Stimulated activated CD8-positive, alpha-beta memory T cell treated with anti-CD3 and anti-CD28 coated beads, Interleukin-15, amount 100 ng/mL, for 48 hours (primary cell): Measurements from ENCODE around the gene FBF1.

Source experiments
- DNase-seq, 2 donors: peaks; one replicate each; pipeline ENCODE4 v3.0.0-alpha.2; 2020; ENCODE audit warnings: low read depth in 2 of 2

FBF1 gene

DNA sequence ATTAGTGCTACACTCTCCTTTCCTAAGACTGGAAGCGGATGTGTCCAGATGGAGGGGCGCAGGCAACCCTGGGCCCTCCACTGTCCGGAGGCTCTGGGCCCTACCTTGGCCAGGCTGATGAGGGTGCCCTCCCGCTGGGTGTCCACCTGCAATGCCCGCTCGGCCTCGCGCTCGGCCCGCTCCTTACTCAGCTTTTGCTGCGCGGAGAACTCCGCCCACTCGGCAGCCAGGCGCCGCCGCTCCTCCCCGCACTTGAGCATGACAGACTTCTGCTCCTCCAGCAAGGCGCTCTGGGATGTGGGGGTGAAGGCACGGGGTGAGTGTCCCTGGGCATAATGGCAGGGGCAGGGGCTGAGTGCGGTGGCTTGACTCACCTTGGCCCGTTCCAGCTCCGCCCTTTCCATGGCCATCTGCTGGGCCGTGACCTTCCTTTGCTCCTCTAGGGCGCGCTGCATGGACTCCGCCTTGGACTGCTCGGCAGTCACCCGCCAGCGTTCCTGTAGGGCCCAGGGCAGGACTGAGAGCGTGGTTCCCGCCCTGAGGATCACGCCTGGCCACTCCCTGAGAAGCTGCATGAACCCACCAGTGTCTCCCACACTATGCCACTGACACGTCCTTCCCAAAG, 26.1 kb downstream of the FBF1 start:
- no peak for DNase-seq

DNA sequence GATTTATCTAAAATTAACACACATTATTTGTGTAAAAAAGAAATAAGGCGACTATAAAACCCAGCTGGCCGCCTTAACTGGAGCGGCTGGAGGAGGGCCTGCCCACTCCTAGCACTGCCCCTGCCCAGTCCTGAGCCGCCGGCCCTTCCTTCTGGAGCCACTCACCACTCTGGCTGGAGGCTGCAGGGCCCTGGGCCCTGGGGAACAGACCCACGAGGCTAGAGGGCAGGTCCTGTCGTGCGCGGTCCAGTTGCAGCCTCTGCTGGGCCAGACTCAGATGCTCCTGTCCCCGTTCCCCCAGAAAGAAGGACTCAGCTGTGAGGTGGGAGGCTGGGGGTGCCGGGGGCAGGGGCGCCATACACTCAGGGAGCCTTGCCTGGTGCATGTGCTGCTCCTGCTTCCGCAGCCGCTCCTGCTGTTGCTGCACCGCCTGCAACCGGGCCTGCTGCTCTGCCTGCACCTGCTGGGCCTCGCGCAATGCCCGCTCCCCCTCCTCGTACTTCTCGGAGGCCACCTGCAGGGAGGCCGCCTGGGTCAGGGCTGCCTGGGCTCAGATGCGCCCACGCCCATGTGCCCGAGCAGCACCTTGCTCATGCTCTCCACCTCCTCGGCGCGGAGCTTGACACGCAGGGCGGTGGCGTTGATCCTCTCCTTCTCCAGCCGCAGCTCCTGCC, 27.2 kb downstream of the FBF1 start:
- no peak for DNase-seq

DNA sequence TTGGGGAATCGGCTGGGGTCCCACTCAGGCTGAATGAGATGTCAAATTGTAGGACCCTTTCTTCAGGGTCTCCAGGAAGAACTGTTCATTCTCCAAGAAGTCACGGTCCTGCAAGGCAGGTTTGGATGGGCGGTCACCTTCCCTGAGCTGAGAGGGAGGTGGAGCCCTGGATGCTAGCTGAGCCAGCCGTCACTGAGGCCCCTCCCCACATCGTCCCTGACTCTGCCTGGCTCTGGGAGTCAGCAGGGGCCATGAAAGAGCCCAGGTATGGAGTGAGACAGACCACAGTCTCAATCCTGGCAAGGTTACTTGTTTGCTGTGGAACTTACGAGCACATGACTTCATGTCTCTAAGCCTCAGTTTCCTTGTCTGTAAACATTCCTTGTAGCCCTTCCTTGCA, 30.1 kb downstream of the FBF1 start:
- DNase-seq, result no peak

DNA sequence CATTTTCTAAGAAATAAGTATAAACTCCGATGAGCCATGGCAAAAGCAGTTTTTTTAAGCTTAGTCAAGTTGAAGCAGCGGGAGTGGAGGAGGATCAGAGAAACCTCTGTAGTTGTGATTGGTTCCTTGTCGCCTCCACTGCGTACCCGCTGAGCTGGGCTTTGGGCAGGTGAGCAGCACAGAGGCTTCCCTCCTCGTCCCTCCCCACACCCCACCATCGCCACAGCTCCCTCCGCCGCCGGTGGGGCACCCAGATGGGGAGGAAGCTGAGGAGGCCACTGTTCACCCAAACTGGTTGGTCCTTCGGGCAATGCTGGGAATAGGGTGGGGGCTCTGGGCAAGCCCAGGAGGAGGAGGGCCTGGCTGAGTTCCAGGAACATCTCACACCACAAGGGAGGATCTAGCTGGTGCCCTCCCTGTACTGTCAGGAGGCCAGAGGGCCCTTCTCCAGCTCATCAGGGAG, 31.0 kb downstream of the FBF1 start:
- DNase-seq, result no peak

DNA sequence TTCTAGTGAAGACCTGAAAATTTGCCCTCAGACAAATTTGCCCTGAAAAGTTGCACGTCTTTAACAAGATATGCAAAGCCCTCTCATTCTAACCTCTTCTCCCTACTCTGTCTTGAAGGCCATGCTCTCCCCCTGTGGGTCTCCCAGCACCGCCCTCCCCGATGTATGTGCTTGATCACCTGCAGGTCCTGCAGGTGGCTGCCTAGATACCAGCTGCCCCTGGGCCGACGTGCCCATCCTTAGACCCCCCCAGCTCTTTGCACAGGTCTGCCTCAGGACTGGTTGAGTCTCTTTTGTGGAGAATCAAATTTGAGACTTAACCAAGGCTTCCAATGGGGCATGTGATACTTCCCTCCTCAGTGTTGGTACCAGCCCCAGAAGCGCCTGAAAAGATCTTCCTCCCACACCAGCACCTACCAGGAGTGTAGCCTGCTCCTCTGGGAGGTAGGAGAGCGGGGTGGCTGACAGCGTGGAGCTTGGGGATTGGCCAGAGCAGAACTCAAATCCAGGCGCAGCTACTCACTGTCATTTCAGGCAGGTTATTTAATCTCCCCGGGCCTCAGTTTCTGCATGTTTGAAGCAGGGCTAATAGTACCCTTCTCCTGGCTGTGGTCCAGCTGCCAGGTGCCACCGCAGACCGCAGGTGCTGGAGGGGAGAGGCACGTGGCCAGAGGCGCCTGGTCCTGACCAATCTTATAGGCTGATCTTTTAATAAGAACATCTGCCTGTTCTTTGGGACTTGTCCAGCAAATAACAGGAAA, 31.6 kb downstream of the FBF1 start:
- DNase-seq, result no peak

DNA sequence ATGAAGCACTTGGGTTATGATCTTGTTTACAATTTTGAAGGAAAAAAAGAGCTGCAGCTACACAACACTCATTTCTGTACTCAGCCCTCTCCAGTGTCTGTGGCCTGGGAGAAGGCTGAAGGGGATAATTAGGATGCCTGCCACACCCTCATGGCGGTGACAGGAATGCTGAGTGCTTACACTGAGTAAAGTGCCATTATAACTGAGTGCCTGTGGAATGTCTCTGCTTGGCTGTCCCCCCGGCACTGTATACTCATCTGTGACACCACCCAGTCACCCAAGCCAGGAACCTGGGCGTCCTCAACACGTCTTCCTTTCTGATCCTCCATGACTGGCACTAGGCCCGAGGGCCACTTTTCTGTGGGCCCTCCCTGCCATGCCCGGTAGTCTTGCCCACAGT, 32.6 kb downstream of the FBF1 start:
- no peak for DNase-seq

DNA sequence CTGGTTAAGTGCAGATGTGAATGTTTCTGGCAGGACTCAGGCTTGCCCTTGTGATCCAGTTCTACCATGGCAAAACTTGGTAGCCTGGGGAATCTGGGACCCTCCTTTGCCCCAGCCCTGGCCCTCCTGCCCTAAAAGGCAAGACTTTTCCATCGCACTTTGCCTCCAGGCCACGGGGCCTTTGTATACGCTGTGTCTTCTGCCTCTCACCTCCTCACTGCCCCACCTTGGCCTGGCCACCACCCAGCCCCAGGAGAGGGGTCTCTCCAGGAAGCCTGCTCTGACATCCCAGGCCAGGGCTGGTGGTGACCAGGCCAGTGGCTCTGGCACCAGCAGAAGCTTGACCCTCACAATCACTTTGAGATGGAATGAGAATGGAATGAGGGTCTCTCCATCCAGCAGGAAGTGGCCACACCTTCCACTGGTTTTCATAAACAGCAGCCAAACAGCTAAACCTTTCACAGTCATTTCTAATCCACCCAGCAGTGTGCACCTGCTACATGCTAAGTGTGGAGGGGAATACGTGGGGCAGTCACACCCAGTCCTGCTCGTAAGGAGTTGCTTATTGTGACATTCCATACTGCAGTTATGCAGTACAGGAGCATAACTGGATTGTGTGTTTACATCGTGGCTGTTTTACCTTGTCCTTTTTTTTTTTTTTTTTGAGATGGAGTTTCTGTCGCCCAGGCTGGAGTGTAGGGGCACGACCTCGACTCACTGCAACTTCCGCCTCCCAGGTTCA, 34.5 kb downstream of the FBF1 start:
- DNase-seq, result no peak

DNA sequence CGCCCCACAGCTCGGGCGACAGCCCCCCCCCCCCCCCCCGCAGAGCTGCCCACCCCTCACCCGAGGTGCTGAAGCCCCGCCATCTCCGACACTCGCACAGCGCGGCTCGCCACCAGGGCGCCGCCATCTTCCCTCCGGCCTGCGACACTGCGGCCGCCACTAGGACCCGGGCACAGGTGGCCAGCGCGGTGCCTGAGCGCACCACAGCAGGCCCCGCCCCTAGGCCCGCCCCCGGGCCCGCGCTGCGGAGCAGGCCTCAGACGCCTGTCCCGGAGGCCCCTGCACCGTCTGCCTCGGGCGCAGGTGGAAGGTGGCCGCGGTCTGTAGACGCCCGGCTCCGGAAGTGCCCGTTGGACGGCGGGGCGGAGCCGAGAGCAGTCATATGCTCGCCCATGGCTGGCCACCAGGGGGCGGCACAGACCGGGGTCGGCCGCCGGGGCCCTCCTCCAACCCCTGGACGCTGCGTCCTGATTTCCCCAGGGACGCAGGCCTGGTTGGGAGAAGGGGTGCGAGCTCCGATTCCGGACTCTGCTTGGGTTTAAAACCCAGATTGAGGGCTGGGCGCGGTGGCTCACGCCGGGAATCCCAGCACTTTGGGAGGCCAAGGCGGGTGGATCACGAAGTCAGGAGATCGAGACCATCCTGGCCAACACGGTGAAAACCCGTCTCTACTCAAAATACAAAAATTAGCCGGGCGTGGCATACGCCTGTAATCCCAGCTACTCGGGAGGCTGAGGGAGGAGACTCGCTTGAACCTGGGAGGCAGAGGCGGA, 35.9 kb downstream of the FBF1 start, which contains the start of gene MRPL38:
Gene MRPL38, minus strand, starts transcription at position 136 of the 773 bp plus-strand sequence. Its CDS starts 9 bp downstream, at position 127.
- DNase-seq, result peak; percentile 92 to 96

DNA sequence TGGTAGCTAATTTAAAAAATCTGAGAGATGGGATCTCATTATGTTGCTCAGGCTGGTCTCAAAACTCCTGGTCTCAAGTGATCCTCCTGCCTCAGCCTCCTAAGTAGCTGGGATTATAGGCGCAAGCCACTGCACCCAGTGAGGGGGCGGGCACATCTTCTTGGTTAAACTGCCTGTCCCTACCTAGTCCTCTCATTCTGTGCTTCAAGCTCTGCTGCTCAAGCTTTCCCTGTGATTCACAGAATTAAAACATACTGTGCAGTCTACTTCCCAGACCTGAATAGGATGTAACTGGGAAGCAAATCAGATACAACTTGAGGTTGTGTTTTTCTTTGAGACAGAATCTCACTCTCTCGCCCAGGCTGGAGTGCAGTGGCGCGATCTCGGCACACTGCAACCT, 38.4 kb downstream of the FBF1 start:
- DNase-seq, result no peak

DNA sequence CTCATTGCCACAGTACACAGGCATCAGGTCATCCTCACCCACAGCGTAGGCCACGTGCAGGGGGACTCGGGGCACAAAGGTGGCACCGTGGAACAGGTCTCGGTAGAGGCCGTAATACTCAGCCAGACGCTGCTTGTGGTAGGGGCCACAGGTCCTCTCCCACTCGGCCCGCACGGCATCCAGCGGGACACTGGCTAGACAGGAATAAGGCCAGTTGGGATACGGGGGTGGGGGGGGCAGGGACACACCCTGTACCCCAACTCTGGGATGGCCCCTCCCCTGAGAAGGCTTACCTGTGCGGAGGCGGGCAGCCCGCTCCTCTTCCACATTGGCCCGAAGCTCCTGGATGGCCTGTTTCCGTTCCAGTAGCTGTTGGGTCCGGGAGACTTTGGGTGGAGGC, 39.1 kb downstream of the FBF1 start:
- no peak for DNase-seq

DNA sequence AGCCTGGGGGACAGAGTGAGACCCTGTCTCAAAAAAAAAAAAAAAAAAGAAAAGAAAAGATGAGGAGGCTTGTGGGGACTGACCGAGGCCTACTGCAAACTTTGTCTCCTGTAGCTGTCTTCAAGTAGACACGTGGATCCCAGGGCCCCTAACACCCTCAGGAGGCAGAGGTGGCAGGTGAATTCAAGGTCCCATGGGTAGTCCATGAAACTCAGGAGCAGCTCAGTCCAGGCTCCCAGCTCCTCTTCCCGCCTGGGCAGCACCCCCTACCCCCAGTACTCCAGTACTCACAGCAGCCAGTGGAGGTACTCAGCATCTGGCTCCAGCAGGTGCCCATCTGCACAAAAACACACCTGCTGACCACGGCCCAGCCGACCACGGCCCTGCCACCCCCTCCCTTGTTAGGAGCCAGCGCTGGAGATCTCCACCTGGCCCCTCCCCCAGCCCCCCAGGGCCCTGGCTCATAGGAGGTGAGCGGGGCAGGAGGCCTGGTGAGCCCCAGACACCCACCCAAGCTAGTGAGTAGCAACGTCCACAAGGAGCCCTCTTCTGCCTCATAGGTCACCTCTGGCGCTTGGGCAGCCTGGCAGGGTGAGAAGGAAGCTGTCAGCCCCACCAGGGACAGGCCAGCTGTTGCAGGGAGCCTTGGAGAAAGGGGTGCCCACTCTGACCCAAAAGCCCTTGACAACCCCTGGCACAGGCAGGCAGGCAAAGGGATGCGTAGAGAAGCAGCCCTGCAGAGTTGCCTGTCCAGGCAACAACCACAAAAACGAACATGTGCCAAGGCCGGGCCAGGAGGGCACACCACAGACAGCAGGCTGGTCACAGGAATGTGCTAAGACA, 39.9 kb downstream of the FBF1 start:
- DNase-seq, result no peak

DNA sequence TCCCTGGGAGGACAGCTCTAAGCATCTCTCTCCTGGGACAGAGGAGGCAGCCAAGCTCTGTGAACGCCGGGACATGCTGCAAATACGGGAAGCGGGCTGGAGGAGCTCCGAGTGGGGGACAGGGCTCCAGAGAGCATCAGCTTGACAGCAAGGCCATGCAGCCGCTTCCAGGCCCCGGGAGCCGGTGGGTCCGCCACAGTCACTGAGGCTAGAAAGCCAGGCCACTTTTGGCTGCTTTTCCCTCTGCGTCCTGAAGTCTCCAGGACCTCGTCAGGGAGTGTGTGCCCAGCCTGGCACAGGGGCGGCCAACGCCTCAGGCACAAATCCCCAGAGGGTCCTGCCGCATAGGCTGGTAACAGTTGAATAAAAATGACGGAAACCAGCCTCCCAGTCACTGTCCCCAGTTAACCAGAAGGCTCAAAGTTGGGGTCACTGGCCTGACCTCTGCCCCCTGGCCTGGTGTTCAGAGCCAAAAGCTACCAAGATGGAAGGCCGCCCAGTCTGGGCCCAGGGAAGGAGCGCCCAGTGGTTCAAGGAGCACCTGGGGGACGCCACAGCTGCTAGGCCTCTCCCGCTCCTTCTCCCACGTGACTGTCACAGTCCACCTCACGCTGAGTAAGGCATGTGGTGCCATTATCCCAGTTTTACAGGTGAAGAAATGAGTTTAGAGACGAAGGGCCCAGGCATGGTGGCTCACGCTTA, 40.9 kb downstream of the FBF1 start:
- DNase-seq, result no peak

DNA sequence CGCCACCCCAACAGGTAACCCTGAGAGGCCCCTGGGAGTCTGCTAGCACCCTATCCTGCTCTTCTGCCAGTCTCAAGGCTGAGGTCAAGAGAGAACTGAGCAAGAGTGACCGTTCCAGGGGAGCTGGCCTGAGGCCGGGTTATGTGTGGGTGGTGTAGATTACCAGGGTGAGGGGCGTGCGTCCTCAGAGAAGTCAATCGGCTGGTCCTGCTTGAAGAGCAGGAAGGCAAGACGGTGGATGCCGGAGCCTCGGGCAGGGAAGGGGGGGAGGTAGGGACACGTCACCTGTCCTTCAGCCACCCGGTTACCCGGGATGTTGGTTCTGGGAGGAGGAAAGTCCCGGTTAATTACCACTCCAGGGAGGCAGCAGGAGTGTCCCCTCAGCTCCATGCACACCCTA, 41.5 kb downstream of the FBF1 start:
- DNase-seq, result no peak

DNA sequence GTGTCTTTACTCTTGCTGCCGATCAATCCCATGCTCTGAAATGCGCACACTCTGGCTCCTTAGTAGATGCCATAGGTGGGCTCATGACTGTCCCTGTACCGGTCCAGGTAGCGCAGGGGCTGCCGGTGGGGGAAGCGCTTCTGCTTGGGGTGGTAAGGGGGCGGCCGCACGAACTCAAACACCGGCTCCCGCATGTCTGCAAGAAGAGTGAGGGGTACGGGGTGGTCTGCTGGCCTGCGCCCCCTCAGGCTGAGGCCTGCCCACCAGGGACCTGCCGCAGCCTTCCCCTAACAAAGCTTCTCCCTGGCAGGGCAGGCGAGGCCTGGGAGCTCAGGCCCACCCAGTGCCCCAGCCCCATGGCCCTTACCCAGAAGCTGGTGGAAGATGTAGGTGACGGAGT, 42.1 kb downstream of the FBF1 start:
- no peak for DNase-seq

DNA sequence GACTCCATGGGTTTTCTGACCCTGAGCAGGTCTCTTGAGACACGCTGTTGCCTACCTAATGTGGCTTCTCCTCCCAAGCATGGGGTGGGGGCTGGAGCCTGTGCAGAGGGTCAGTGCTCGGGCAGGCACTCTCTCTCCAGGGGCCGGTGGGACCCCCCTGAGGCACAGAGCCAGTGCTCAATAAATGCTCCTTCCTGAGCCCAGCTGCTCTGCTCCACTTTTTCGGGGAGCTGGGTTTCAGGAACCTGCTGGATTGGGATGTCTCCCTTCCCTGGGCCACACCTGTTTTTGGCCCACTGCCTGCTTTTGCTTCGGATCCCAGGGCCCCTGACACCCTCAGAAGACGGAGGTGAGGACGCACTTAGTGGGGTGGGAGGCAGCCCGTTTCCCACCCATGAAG, 42.8 kb downstream of the FBF1 start:
- no peak for DNase-seq

DNA sequence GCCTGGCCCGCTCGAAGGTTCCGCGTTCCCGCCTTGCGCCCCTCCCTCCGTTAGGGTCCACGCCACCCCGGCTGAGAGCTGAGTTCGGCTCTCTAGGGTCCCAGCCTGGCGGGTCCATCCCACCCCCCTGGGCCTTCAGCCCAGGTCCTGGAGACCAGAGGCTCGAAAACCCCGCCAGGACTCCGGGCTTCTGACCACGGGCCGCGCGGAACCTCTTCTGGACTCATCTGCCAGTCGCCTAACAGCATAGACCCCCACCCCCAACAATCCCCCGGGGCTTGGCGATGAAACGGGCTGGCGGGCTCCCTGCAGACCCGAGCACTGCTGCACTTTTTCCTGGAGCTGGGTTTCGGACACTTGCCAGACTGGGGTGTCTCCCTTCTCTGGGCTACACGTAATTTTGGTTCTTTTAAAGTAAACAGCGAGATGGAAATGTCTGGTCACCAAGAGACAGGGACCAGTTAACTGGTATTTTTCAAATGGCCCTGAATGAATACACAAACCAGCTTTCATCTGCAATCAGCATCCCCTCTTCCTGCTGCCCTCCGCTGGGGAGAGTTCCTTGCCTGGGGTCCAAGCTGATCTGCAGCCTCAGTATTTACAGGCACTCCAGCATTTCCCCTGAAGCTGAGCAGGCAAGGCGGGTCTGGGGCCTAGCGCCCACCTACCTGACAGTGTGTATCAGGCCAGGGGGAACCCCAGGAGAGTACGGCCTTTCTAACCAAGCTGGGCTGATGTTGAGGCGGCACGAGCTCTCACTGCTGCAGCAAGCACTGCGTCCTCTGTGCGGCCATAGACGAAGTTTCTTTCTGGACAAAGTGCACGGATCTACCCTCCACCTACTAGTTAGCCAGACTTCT, 43.5 kb downstream of the FBF1 start:
- DNase-seq, result no peak

DNA sequence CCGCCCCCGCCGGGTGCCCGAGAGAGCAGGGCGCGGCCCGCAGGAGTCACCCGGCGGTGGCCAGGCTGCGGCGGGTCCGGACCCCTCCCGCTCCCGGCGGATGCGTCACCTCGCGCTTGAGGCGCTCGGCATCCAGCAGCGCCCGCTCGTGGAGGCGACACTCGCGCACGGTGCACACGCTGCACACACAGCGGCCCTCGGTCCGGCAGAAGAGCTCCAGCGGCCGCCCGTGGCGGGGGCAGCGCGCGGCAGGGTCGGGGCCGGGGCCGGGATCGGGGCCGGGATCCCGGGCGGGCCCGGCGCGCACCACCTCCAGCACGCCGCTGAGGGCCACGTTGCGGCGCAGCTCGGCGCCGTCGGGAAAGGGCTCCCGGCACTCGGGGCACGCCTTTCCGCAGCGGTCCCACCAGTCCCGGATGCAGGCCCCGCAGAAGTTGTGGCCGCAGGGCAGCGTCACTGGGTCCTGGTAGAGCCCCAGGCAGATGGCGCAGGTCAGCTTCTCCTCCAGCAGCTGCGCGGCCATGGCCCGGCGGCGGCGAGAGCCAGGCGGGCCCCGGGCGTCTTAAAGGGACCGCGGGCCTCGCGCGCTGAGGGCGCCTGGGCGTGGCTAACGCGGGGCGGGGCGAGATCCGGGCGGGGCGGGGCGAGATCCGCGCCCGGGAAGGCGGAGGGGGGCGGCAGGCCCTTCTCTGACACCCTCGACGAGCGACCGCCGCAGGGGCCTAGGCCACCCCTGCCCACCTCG, 44.3 kb downstream of the FBF1 start, which contains the start of gene TRIM65:
Gene TRIM65, minus strand, starts transcription at position 537 of the 745 bp plus-strand sequence. Its CDS starts 14 bp downstream, at position 523.
- peak; percentile 71 to 72 for DNase-seq
